M059J (cell line): ENCODE results near the gene TRAP1. TPM values are rescaled to one million over a fixed set of nuclear protein-coding genes. Genes with fewer than 3 reads are reported as not detected.

Experiments
- DNase-seq: peaks from one replicate; pipeline ENCODE4 v3.0.0-alpha.2; 2012; ENCODE audit warnings: low read depth
- total RNA-seq: library from RNA; depleted of rRNA; stranded (reverse); fragments of >200 nt; shearing (Covaris generic); gene quantifications from 2 replicates; pipeline ENCODE4 v1.2.3, GENCODE V29; 2014; rRNA removed

Gene TRAP1
- 50.5 and 66.9 TPM in 2 replicates for total RNA-seq

- DNase-seq: peak; percentile 71
These were observed at the start of gene TRAP1 for GRCh38 chr16:3717235-3718018. TSS of gene TRAP1 (minus strand) at chr16:3717524. CDS start at chr16:3717508, 16 bp downstream.

- DNase-seq: no peak
These were observed 48.9 kb upstream of the TRAP1 start for GRCh38 chr16:3766177-3766576.

GRCh38 chr16:3764409-3764808 is 47.1 kb upstream of the TRAP1 start:
- no peak for DNase-seq

GRCh38 chr16:3762107-3762750 is 44.9 kb upstream of the TRAP1 start:
- DNase-seq: no peak

- DNase-seq: no peak
These were observed 44.2 kb upstream of the TRAP1 start for GRCh38 chr16:3761375-3762106.

GRCh38 chr16:3760518-3760917 is 43.2 kb upstream of the TRAP1 start:
- no peak for DNase-seq

- DNase-seq: no peak
These were observed 42.4 kb upstream of the TRAP1 start for GRCh38 chr16:3759736-3760135.

GRCh38 chr16:3756113-3756512 is 38.8 kb upstream of the TRAP1 start:
- no peak for DNase-seq

- no peak for DNase-seq
These were observed 37.9 kb upstream of the TRAP1 start for GRCh38 chr16:3755249-3755648.

GRCh38 chr16:3754772-3755171 is 37.4 kb upstream of the TRAP1 start:
- no peak for DNase-seq

- no peak for DNase-seq
These were observed 36.9 kb upstream of the TRAP1 start for GRCh38 chr16:3754081-3754703.

- no peak for DNase-seq
These were observed 35.7 kb upstream of the TRAP1 start for GRCh38 chr16:3752984-3753383.

GRCh38 chr16:3751878-3752277 is 34.6 kb upstream of the TRAP1 start:
- no peak for DNase-seq

GRCh38 chr16:3748307-3748706 is 31.0 kb upstream of the TRAP1 start:
- DNase-seq: peak; percentile 13

GRCh38 chr16:3745751-3746355 is 28.5 kb upstream of the TRAP1 start:
- peak; percentile 92 for DNase-seq

GRCh38 chr16:3744018-3744417 is 26.7 kb upstream of the TRAP1 start:
- no peak for DNase-seq

GRCh38 chr16:3740934-3741333 is 23.6 kb upstream of the TRAP1 start:
- no peak for DNase-seq

- DNase-seq: no peak
These were observed 22.9 kb upstream of the TRAP1 start for GRCh38 chr16:3740186-3740585.

- no peak for DNase-seq
These were observed 22.3 kb upstream of the TRAP1 start for GRCh38 chr16:3739636-3740035.

- DNase-seq: no peak
These were observed 21.2 kb upstream of the TRAP1 start for GRCh38 chr16:3738541-3738940.

- DNase-seq: no peak
These were observed 20.8 kb upstream of the TRAP1 start for GRCh38 chr16:3738128-3738527.

GRCh38 chr16:3737181-3737580 is 19.9 kb upstream of the TRAP1 start:
- DNase-seq: no peak
